Peyer's patch (tissue), 4 donors: ENCODE results near the gene CACNA1I.

ENCODE experiments used
- CTCF ChIP-seq, 6 experiments: fragments of 450-650 bp in 4 of 6; fragments of 200-600 bp in 2 of 6; sonication (generic) in 1 of 6; IDR thresholded peaks; one replicate each; pipeline ENCODE4 v1.5.1; 2017 to 2019; ENCODE audit warnings: antibody characterized with exemption in 6 of 6, mild to moderate bottlenecking in 3 of 6, moderate library complexity in 1 of 6
- POLR2A ChIP-seq, 2 donors: fragments of 450-650 bp; IDR thresholded peaks; one replicate each; pipeline ENCODE4 v1.5.1; 2017; ENCODE audit warnings: antibody characterized with exemption in 2 of 2, mild to moderate bottlenecking in 2 of 2, moderate library complexity in 2 of 2

GRCh38 chr22:39663751-39664150 is 93.2 kb downstream of the CACNA1I start:
- TF ChIP-seq CTCF (IDR thresholded peaks at IDR 0.05) (no peak), POLR2A (IDR thresholded peaks at IDR 0.05) (no peak)
